RWPE1 (cell line): Measurements from ENCODE around the gene LRTM2.

ENCODE experiments used
- CTCF ChIA-PET: fragments of 350-600 bp; sonication (Branson Sonifier 250); formaldehyde crosslinking; extraction: SDS; loops from one replicate; lab custom pipeline; 2021; lab: Yijun Ruan, JAX
- POLR2A ChIA-PET: fragments of 400-600 bp; formaldehyde crosslinking; extraction: SDS; loops from one replicate; lab custom pipeline; 2020; ENCODE audit warnings: antibody characterized with exemption; ENCODE audit not compliant: low non-redundant PET; lab: Yijun Ruan, JAX
- DNase-seq: peaks from one replicate; pipeline ENCODE4 v3.0.0; 2012; ENCODE audit warnings: low spot score
- H3K27ac ChIP-seq: fragments of 450-650 bp; 2 replicates; pipeline ENCODE4 v1.5.1; 2017
- CTCF ChIP-seq: fragments of 450-650 bp; conservative IDR thresholded peaks from 2 replicates; pipeline ENCODE4 v1.5.1; 2017; ENCODE audit warnings: low read depth, mild to moderate bottlenecking

LRTM2 gene

GRCh38 chr12:1793426-1794210 is 26.7 kb upstream of the LRTM2 start:
- ChIA-PET CTCF (interaction anchor here (0.6 to 1.7 kb wide), 2 partner anchors 66 to 147 kb away, joined by 4 read pairs; no protein-coding TSS in a partner anchor), POLR2A (no interaction called here)
- no peak overlapping the region for H3K27ac ChIP-seq
- TF ChIP-seq CTCF = no peak
- DNase-seq = no peak

GRCh38 chr12:1794440-1795090 is 25.8 kb upstream of the LRTM2 start:
- ChIA-PET POLR2A (no interaction called here), CTCF (interaction anchor here (2.3 to 2.9 kb wide), 2 partner anchors 142 to 145 kb away, joined by 15 to 45 read pairs; no protein-coding TSS in a partner anchor)
- DNase-seq = no peak
- TF ChIP-seq CTCF = no peak
- H3K27ac ChIP-seq = no peak overlapping the region

GRCh38 chr12:1795221-1795784 is 25.1 kb upstream of the LRTM2 start:
- TF ChIP-seq CTCF = no peak
- CTCF ChIA-PET = interaction anchor here (0.5 to 2.9 kb wide), 9 partner anchors 17 to 492 kb away, joined by 3 to 45 read pairs (median 3); no protein-coding TSS in a partner anchor
- H3K27ac ChIP-seq = no peak overlapping the region
- POLR2A ChIA-PET = no interaction called here
- no peak for DNase-seq

- peak; percentile 84 for TF ChIP-seq CTCF
- CTCF ChIA-PET = interaction anchor here (0.5 to 2.9 kb wide), 12 partner anchors 17 to 492 kb away, joined by 3 to 45 read pairs (median 3); no protein-coding TSS in a partner anchor
- peak; percentile 78 for DNase-seq
- no peak overlapping the region for H3K27ac ChIP-seq
- POLR2A ChIA-PET = no interaction called here
Observed at GRCh38 chr12:1795785-1796514, 24.4 kb upstream of the LRTM2 start.

GRCh38 chr12:1796515-1797010 is 23.8 kb upstream of the LRTM2 start:
- CTCF ChIA-PET = interaction anchor here (0.6 to 2.9 kb wide), 7 partner anchors 18 to 144 kb away, joined by 3 to 45 read pairs (median 3); no protein-coding TSS in a partner anchor
- no peak overlapping the region for H3K27ac ChIP-seq
- no peak for TF ChIP-seq CTCF

More at GRCh38 chr12:1796515-1797010, 23.8 kb upstream of the LRTM2 start:
- POLR2A ChIA-PET = no interaction called here
- no peak for DNase-seq
